SK-N-SH (cell line): ENCODE results near the gene ZDHHC16. TPM values are rescaled to one million over a fixed set of nuclear protein-coding genes. Genes with fewer than 3 reads are reported as not detected.

ENCODE experiments used
- CTCF ChIA-PET: fragments of 300-600, 350-600 bp; formaldehyde crosslinking; extraction: SDS; loops from one replicate; lab custom pipeline; 2021; lab: Yijun Ruan, JAX
- POLR2A ChIA-PET: fragments of 350-600 bp; sonication (Branson Sonifier 250); formaldehyde crosslinking; extraction: SDS; loops from one replicate; lab custom pipeline; 2020; ENCODE audit warnings: antibody characterized with exemption, inconsistent platforms; lab: Yijun Ruan, JAX
- DNase-seq: peaks from one replicate; pipeline ENCODE4 v3.0.0; 2012
- H2AFZ ChIP-seq: fragments of 200-600 bp; sonication (generic); 2 replicates; pipeline ENCODE4 v1.8.1; 2016; ENCODE audit warnings: antibody characterized with exemption, mild to moderate bottlenecking, low read depth
- H3F3A ChIP-seq: fragments of 200-600 bp; sonication (generic); replicated peaks from 2 replicates; pipeline ENCODE3; 2016; ENCODE audit warnings: antibody characterized with exemption, mild to moderate bottlenecking; ENCODE audit not compliant: insufficient read depth
- H3K27ac ChIP-seq, 2 experiments: fragments of 200-500 bp in 1 of 2; fragments of 200-600 bp in 1 of 2; sonication (Bioruptor generic) in 1 of 2; sonication (generic), shearing (Covaris generic) in 1 of 2; 2 replicates each; pipeline versions ENCODE4 v1.5.1 to v1.6.1; 2014 to 2016; ENCODE audit warnings: low read depth in 2 of 2, inconsistent platforms in 1 of 2, low read length in 1 of 2, mild to moderate bottlenecking in 1 of 2, mixed read lengths in 1 of 2
- H3K27me3 ChIP-seq: fragments of 200-600 bp; sonication (generic), shearing (Covaris generic); 2 replicates; pipeline ENCODE4 v1.6.1; 2016; ENCODE audit warnings: mixed run types; ENCODE audit not compliant: insufficient read depth
- H3K36me3 ChIP-seq, 2 experiments: fragments of 200-500 bp in 1 of 2; fragments of 200-600 bp in 1 of 2; sonication (Bioruptor generic) in 1 of 2; sonication (generic) in 1 of 2; replicated peaks in 1 of 2; 2 replicates each; pipeline versions ENCODE3 to v1.5.1; 2014 to 2016; ENCODE audit warnings: low read length in 1 of 2, mild to moderate bottlenecking in 1 of 2; ENCODE audit not compliant: insufficient read depth in 2 of 2, control insufficient read depth in 1 of 2
- H3K4me1 ChIP-seq, 2 experiments: fragments of 200-500 bp in 1 of 2; fragments of 200-600 bp in 1 of 2; sonication (Bioruptor generic) in 1 of 2; sonication (generic), shearing (Covaris generic) in 1 of 2; 2 replicates each; pipeline versions ENCODE4 v1.5.1 to v1.6.1; 2014 to 2016; ENCODE audit warnings: low read depth in 1 of 2, low read length in 1 of 2, mixed run types in 1 of 2; ENCODE audit not compliant: insufficient read depth in 2 of 2, control insufficient read depth in 1 of 2
- H3K4me2 ChIP-seq: fragments of 200-600 bp; sonication (generic), shearing (Covaris generic); 2 replicates; pipeline ENCODE4 v1.6.1; 2017; ENCODE audit warnings: mixed run types
- H3K4me3 ChIP-seq, 2 experiments: fragments of 200-500 bp in 1 of 2; fragments of 200-600 bp in 1 of 2; sonication (Bioruptor generic) in 1 of 2; sonication (generic), shearing (Covaris generic) in 1 of 2; 2 replicates each; pipeline versions ENCODE4 v1.5.1 to v1.8.1; 2014 to 2016; ENCODE audit warnings: low read depth in 2 of 2, inconsistent platforms in 1 of 2, low read length in 1 of 2, mild to moderate bottlenecking in 1 of 2, mixed read lengths in 1 of 2, moderate library complexity in 1 of 2
- H3K79me2 ChIP-seq: fragments of 200-600 bp; sonication (generic); 2 replicates; pipeline ENCODE4 v1.8.1; 2017; ENCODE audit warnings: mild to moderate bottlenecking; ENCODE audit not compliant: insufficient read depth
- H3K9ac ChIP-seq: fragments of 200-600 bp; sonication (generic); 2 replicates; pipeline ENCODE4 v1.6.1; 2017; ENCODE audit warnings: mixed run types
- H3K9me2 ChIP-seq: fragments of 200-600 bp; sonication (generic); 2 replicates; pipeline ENCODE4 v1.6.1; 2017; ENCODE audit warnings: mixed run types
- H3K9me3 ChIP-seq: fragments of 200-600 bp; sonication (generic); 2 replicates; pipeline ENCODE4 v1.6.1; 2017; ENCODE audit warnings: mixed run types, mild to moderate bottlenecking, moderate library complexity
- H4K20me1 ChIP-seq: fragments of 200-600 bp; sonication (generic); 2 replicates; pipeline ENCODE4 v1.6.1; 2017; ENCODE audit warnings: mild to moderate bottlenecking, mixed run types; ENCODE audit not compliant: insufficient read depth
- CHD2 ChIP-seq: fragments of 150-350 bp; IDR thresholded peaks from 2 replicates; pipeline ENCODE4 v1.6.1; 2018; ENCODE audit warnings: low read length; ENCODE audit not compliant: partially characterized antibody
- EZH2phosphoT487 ChIP-seq: fragments of 200-600 bp; sonication (generic); IDR thresholded peaks from 2 replicates; pipeline ENCODE4 v1.6.1; 2017; ENCODE audit warnings: low read depth, mixed run types, mild to moderate bottlenecking, antibody characterized with exemption, moderate library complexity, borderline replicate concordance
- FOSL2 ChIP-seq: IDR thresholded peaks from 2 replicates; pipeline ENCODE4 v1.4.0; 2012; ENCODE audit warnings: low read depth, mild to moderate bottlenecking, moderate library complexity, borderline replicate concordance
- FOXM1 ChIP-seq: IDR thresholded peaks from 2 replicates; pipeline ENCODE4 v1.4.0; 2012; ENCODE audit warnings: low read depth, mild to moderate bottlenecking
- GATA2 ChIP-seq: sonication (generic); formaldehyde crosslinking; IDR thresholded peaks from 2 replicates; pipeline ENCODE4 v1.5.0; 2020; ENCODE audit warnings: mild to moderate bottlenecking, missing genetic modification reagents
- MEF2A ChIP-seq: IDR thresholded peaks from 2 replicates; pipeline ENCODE4 v1.4.0; 2012; ENCODE audit warnings: low read depth, borderline replicate concordance
- MXI1 ChIP-seq: IDR thresholded peaks from 2 replicates; pipeline ENCODE4 v1.6.1; 2012; ENCODE audit warnings: mild to moderate bottlenecking, low read depth, low read length, improper control_type of control experiment
- POLR2AphosphoS5 ChIP-seq: IDR thresholded peaks from 2 replicates; pipeline ENCODE4 v1.6.1; 2012; ENCODE audit warnings: low read depth, low read length
- RAD21 ChIP-seq: IDR thresholded peaks from 2 replicates; pipeline ENCODE4 v1.6.1; 2012; ENCODE audit warnings: mild to moderate bottlenecking, low read length
- RXRA ChIP-seq: IDR thresholded peaks from 2 replicates; pipeline ENCODE4 v1.4.0; 2012; ENCODE audit warnings: low read depth, mild to moderate bottlenecking, borderline replicate concordance
- SMC3 ChIP-seq: IDR thresholded peaks from 2 replicates; pipeline ENCODE4 v1.6.1; 2012; ENCODE audit warnings: low read depth, low read length, improper control_type of control experiment
- TEAD4 ChIP-seq: IDR thresholded peaks from 2 replicates; pipeline ENCODE4 v1.4.0; 2012; ENCODE audit warnings: mild to moderate bottlenecking, borderline replicate concordance; ENCODE audit not compliant: insufficient read depth
- WGBS: methylation state at CpG from one replicate; pipeline ENCODE4 v1.1.6; 2017; ENCODE audit warnings: low lambda C conversion rate; 5-methylcytosine and 5-hydroxymethylcytosine counted together
- polyA plus RNA-seq, 3 experiments: library from polyadenylated mRNA; depleted of rRNA; stranded (reverse); fragments of >200 nt; gene quantifications; 2 replicates each; pipeline ENCODE4 v1.2.3, GENCODE V29; 2012
- TF ChIP-seq, protein P1 (sequence below): IDR thresholded peaks from 2 replicates; pipeline ENCODE4 v1.6.1; 2012; ENCODE audit warnings: mild to moderate bottlenecking, low read depth, low read length, moderate library complexity
- TF ChIP-seq, protein P2 (sequence below): fragments of 150-350 bp; IDR thresholded peaks from 2 replicates; pipeline ENCODE4 v1.6.1; 2017; ENCODE audit warnings: antibody characterized with exemption, low read length, low read depth, borderline replicate concordance
- TF ChIP-seq, protein P3 (sequence below): IDR thresholded peaks from 2 replicates; pipeline ENCODE4 v1.4.0; 2012; ENCODE audit warnings: low read depth, borderline replicate concordance
- TF ChIP-seq, protein P4 (sequence below): IDR thresholded peaks from 2 replicates; pipeline ENCODE4; 2012

Gene ZDHHC16
- polyA plus RNA-seq, 1 of the 3 experiments (the other 2 are of a cell fraction), result 71.5 TPM

DNA sequence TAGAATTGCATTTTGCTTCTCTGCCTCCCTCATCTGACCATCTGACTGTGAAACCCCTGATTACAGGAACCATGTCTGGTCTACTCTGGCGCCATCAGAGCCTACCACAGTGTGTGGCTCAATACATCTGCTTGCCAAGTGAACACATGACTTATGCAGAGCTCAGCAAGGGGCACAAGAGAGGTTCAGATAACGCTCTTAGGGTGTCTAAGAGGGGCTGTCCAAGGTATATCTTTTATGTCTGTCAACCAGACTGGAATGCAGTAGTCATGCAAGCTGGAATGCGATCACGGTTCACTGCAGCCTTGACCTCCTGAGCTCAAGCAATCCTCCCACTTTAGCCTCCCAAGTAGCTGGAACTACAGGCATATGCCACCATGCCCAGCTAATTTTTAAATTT is 34.6 kb upstream of the ZDHHC16 start:
- Histone ChIP-seq H3K9me3 (no peaks in the 10 kb centered on the region), H3K27me3 (no peaks in the 10 kb centered on the region)
- no peak for TF ChIP-seq RXRA
- TF ChIP-seq, protein P1, sequence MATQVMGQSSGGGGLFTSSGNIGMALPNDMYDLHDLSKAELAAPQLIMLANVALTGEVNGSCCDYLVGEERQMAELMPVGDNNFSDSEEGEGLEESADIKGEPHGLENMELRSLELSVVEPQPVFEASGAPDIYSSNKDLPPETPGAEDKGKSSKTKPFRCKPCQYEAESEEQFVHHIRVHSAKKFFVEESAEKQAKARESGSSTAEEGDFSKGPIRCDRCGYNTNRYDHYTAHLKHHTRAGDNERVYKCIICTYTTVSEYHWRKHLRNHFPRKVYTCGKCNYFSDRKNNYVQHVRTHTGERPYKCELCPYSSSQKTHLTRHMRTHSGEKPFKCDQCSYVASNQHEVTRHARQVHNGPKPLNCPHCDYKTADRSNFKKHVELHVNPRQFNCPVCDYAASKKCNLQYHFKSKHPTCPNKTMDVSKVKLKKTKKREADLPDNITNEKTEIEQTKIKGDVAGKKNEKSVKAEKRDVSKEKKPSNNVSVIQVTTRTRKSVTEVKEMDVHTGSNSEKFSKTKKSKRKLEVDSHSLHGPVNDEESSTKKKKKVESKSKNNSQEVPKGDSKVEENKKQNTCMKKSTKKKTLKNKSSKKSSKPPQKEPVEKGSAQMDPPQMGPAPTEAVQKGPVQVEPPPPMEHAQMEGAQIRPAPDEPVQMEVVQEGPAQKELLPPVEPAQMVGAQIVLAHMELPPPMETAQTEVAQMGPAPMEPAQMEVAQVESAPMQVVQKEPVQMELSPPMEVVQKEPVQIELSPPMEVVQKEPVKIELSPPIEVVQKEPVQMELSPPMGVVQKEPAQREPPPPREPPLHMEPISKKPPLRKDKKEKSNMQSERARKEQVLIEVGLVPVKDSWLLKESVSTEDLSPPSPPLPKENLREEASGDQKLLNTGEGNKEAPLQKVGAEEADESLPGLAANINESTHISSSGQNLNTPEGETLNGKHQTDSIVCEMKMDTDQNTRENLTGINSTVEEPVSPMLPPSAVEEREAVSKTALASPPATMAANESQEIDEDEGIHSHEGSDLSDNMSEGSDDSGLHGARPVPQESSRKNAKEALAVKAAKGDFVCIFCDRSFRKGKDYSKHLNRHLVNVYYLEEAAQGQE, result 0 out of 2 replicates have a peak, but pooled peaks have one; percentile 37
- TF ChIP-seq EZH2phosphoT487, result no peak
- no peak for TF ChIP-seq GATA2 (CRISPR knock-in tag)
- TF ChIP-seq, all 33 proteins: peak for 1
- Histone ChIP-seq H3K9me2 (no peaks in the 10 kb centered on the region), H3K4me1 (peaks cover 4 to 6% of the 10 kb centered on the region in 2 experiments; a peak in 2 of 4 replicates), H3K9ac (no peak overlapping the region), H3K36me3 (no peaks in the 10 kb centered on the region), H3K4me3 (no peak overlapping the region), H3K27ac (no peak overlapping the region), H2AFZ (no peak overlapping the region), H4K20me1 (no peaks in the 10 kb centered on the region), H3K79me2 (no peaks in the 10 kb centered on the region), H3K4me2 (no peak overlapping the region), H3F3A (peaks cover 15% of the 10 kb centered on the region)
- no peak for DNase-seq
- 65% methylated on average over 3 of the region's 4 CpGs for WGBS
- ChIA-PET CTCF (interaction anchor here (0.7 kb wide), 1 partner anchor 12 kb away, joined by 5 read pairs; no protein-coding TSS in a partner anchor), POLR2A (no interaction called here)

DNA sequence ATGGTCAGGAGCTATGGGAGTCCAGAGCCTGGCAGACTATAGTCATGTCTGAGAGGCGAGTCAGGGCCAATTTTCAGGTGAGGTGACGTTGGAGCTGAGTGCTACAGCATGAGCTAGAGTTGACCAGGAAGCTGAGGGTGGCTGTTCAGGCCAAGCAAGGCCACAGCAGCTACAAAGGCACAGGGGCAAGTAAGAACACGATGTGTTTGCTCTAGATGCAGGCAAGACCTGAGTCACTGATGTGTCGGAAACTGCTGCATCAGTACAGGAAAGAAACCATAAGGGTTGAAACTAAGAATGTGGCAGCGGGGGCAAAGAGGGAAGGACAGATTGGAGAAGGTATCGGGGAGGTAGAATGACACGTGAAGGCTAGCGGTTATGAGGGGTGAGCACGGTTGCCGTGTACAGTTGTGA is 33.1 kb upstream of the ZDHHC16 start:
- H3K9ac ChIP-seq, result no peak overlapping the region
- TF ChIP-seq GATA2 (CRISPR knock-in tag) (no peak), FOXM1 (no peak), CHD2 (no peak), MXI1 (no peak), POLR2AphosphoS5 (no peak), MEF2A (no peak), RAD21 (no peak), FOSL2 (no peak), TEAD4 (no peak), SMC3 (no peak)
- TF ChIP-seq, protein P2, sequence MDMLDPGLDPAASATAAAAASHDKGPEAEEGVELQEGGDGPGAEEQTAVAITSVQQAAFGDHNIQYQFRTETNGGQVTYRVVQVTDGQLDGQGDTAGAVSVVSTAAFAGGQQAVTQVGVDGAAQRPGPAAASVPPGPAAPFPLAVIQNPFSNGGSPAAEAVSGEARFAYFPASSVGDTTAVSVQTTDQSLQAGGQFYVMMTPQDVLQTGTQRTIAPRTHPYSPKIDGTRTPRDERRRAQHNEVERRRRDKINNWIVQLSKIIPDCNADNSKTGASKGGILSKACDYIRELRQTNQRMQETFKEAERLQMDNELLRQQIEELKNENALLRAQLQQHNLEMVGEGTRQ, result no peak
- TF ChIP-seq, protein P3, sequence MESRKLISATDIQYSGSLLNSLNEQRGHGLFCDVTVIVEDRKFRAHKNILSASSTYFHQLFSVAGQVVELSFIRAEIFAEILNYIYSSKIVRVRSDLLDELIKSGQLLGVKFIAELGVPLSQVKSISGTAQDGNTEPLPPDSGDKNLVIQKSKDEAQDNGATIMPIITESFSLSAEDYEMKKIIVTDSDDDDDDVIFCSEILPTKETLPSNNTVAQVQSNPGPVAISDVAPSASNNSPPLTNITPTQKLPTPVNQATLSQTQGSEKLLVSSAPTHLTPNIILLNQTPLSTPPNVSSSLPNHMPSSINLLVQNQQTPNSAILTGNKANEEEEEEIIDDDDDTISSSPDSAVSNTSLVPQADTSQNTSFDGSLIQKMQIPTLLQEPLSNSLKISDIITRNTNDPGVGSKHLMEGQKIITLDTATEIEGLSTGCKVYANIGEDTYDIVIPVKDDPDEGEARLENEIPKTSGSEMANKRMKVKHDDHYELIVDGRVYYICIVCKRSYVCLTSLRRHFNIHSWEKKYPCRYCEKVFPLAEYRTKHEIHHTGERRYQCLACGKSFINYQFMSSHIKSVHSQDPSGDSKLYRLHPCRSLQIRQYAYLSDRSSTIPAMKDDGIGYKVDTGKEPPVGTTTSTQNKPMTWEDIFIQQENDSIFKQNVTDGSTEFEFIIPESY, result no peak
- TF ChIP-seq, protein P4, sequence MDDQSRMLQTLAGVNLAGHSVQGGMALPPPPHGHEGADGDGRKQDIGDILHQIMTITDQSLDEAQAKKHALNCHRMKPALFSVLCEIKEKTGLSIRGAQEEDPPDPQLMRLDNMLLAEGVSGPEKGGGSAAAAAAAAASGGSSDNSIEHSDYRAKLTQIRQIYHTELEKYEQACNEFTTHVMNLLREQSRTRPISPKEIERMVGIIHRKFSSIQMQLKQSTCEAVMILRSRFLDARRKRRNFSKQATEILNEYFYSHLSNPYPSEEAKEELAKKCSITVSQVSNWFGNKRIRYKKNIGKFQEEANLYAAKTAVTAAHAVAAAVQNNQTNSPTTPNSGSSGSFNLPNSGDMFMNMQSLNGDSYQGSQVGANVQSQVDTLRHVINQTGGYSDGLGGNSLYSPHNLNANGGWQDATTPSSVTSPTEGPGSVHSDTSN, result no peak
- H3K79me2 ChIP-seq, result no peaks in the 10 kb centered on the region
- peaks cover 7% of the 10 kb centered on the region for H3F3A ChIP-seq
- H2AFZ ChIP-seq, result no peak overlapping the region
- H3K9me2 ChIP-seq, result no peaks in the 10 kb centered on the region
- H3K4me3 ChIP-seq, result no peak overlapping the region
- DNase-seq, result no peak
- H3K4me1 ChIP-seq, result peaks cover 0 to 6% of the 10 kb centered on the region in 2 experiments; a peak in 1 of 4 replicates
- no peaks in the 10 kb centered on the region for H3K36me3 ChIP-seq
- H3K4me2 ChIP-seq, result no peak overlapping the region
- no peaks in the 10 kb centered on the region for H3K27me3 ChIP-seq
- POLR2A ChIA-PET, result no interaction called here
- 93% methylated on average over 10 of the region's 10 CpGs for WGBS
- H3K27ac ChIP-seq, result no peak overlapping the region
- no peaks in the 10 kb centered on the region for H4K20me1 ChIP-seq
- no peaks in the 10 kb centered on the region for H3K9me3 ChIP-seq
- CTCF ChIA-PET, result no interaction called here
